HG02642 (cell line): ENCODE measurements around the gene CSAG2.
"Not testable (repeated sequence)": the region's sequence is repeated elsewhere in the genome, so short reads cannot be mapped to it uniquely, and the experiment has no call there.

Source experiments
- ATAC-seq: cut with Tn5 transposase; IDR thresholded peaks from one replicate; pipeline ENCODE4 v1.9.1; 2021; ENCODE audit warnings: mild to moderate bottlenecking; ENCODE audit not compliant: unreplicated experiment, poor library complexity

The CSAG2 gene

GRCh38 chrX:152709173-152709572 lies at the start of gene CSAG2:
CSAG2 (minus strand) TSS chrX:152709273; CDS start chrX:152709112, 161 bp downstream.
- ATAC-seq, result not testable (repeated sequence)

- not testable (repeated sequence) for ATAC-seq
Measured at GRCh38 chrX:152754871-152755270, 45.8 kb upstream of the CSAG2 start.

GRCh38 chrX:152753686-152754650 lies 44.9 kb upstream of the CSAG2 start, which contains the start of gene MAGEA2:
MAGEA2 (minus strand) TSS chrX:152753842; CDS start chrX:152751363, 2,479 bp downstream.
- not testable (repeated sequence) for ATAC-seq

- ATAC-seq, result no peak
Measured at GRCh38 chrX:152738560-152738959, 29.5 kb upstream of the CSAG2 start.

GRCh38 chrX:152736528-152736927 lies 27.5 kb upstream of the CSAG2 start:
- not testable (repeated sequence) for ATAC-seq

- no peak for ATAC-seq
Measured at GRCh38 chrX:152735860-152736511, 26.9 kb upstream of the CSAG2 start.

GRCh38 chrX:152735101-152735500 lies 26.0 kb upstream of the CSAG2 start:
- no peak for ATAC-seq

- ATAC-seq, result not testable (repeated sequence)
Measured at GRCh38 chrX:152734143-152734858, 25.2 kb upstream of the CSAG2 start.

- no peak for ATAC-seq
Measured at GRCh38 chrX:152733261-152733975, 24.3 kb upstream of the CSAG2 start, which contains the start of the genes CSAG1 and MAGEA12. CSAG1 (minus strand) TSS chrX:152733721; CDS start chrX:152732460, 1,261 bp downstream. MAGEA12 (plus strand) TSS chrX:152733757; CDS start chrX:152736162, 2,405 bp downstream.

- ATAC-seq, result no peak
Measured at GRCh38 chrX:152725409-152725808, 16.3 kb upstream of the CSAG2 start.

- ATAC-seq, result not testable (repeated sequence)
Measured at GRCh38 chrX:152713815-152714787, 5.0 kb upstream of the CSAG2 start, which contains the start of gene MAGEA2B. MAGEA2B (plus strand) TSS chrX:152714628; CDS start chrX:152717107, 2,479 bp downstream.

GRCh38 chrX:152713195-152713594 lies 4.1 kb upstream of the CSAG2 start:
- not testable (repeated sequence) for ATAC-seq

GRCh38 chrX:152706500-152706899 lies 2.6 kb downstream of the CSAG2 start:
- ATAC-seq, result not testable (repeated sequence)

GRCh38 chrX:152700390-152700789 lies 8.7 kb downstream of the CSAG2 start:
- not testable (repeated sequence) for ATAC-seq

- not testable (repeated sequence) for ATAC-seq
Measured at GRCh38 chrX:152697952-152698931, 10.8 kb downstream of the CSAG2 start, which contains the start of gene MAGEA3. MAGEA3 (plus strand) TSS chrX:152698794; CDS start chrX:152700833, 2,039 bp downstream.

- ATAC-seq, result peak; percentile 87
Measured at GRCh38 chrX:152681012-152681411, 28.1 kb downstream of the CSAG2 start.

- not testable (repeated sequence) for ATAC-seq
Measured at GRCh38 chrX:152674652-152675051, 34.4 kb downstream of the CSAG2 start.
